NCI-H1436 treated with DMSO at 0.1 percent for 48 hours (cell line): Measurements from ENCODE around the gene TMEM132A.

Experiments
- DNase-seq: peaks from one replicate; lab custom pipeline; 2025; lab: John Stamatoyannopoulos, UW

Gene TMEM132A, protein sequence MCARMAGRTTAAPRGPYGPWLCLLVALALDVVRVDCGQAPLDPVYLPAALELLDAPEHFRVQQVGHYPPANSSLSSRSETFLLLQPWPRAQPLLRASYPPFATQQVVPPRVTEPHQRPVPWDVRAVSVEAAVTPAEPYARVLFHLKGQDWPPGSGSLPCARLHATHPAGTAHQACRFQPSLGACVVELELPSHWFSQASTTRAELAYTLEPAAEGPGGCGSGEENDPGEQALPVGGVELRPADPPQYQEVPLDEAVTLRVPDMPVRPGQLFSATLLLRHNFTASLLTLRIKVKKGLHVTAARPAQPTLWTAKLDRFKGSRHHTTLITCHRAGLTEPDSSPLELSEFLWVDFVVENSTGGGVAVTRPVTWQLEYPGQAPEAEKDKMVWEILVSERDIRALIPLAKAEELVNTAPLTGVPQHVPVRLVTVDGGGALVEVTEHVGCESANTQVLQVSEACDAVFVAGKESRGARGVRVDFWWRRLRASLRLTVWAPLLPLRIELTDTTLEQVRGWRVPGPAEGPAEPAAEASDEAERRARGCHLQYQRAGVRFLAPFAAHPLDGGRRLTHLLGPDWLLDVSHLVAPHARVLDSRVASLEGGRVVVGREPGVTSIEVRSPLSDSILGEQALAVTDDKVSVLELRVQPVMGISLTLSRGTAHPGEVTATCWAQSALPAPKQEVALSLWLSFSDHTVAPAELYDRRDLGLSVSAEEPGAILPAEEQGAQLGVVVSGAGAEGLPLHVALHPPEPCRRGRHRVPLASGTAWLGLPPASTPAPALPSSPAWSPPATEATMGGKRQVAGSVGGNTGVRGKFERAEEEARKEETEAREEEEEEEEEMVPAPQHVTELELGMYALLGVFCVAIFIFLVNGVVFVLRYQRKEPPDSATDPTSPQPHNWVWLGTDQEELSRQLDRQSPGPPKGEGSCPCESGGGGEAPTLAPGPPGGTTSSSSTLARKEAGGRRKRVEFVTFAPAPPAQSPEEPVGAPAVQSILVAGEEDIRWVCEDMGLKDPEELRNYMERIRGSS

DNA sequence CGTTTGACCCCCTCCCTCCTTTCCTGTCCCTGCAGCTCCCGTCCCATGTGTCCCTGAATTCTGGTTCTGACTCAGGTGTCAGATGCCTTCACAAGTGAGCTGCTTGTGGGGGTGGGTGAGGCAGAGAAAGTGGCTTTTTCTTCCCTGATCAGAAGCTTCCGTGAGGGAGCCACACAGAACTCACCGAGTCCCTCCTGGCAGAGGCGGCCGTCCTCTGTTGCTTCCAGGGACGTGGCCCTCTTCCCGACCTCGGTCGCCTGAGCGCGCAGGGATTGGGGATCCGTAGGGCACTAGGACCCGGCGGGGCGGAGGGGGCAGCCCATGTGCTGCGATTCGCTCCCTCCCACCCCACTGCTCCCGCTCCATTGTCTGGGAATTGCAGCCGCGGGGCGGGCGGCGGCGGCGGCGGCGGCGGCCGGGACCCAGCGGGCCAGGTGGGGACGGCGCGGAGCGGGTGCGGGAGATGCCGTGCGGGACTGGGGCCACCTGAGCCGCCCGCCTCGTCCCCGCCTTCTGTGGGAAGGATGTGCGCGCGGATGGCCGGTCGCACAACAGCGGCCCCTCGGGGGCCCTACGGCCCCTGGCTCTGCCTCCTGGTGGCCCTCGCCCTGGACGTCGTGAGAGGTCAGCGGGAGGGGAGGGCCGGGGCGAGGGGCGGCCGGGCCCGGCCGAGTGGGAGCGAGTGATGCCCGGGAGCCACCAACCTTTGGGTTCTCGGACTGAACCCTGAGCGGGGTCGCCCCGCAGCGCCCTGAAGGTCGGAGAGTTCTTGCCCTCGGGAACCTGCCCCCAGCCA lies at the start of gene TMEM132A:
TMEM132A (plus strand) TSS at position 351 of the 796 bp plus-strand sequence; CDS start at position 525, 174 bp downstream.
- DNase-seq: no peak

DNA sequence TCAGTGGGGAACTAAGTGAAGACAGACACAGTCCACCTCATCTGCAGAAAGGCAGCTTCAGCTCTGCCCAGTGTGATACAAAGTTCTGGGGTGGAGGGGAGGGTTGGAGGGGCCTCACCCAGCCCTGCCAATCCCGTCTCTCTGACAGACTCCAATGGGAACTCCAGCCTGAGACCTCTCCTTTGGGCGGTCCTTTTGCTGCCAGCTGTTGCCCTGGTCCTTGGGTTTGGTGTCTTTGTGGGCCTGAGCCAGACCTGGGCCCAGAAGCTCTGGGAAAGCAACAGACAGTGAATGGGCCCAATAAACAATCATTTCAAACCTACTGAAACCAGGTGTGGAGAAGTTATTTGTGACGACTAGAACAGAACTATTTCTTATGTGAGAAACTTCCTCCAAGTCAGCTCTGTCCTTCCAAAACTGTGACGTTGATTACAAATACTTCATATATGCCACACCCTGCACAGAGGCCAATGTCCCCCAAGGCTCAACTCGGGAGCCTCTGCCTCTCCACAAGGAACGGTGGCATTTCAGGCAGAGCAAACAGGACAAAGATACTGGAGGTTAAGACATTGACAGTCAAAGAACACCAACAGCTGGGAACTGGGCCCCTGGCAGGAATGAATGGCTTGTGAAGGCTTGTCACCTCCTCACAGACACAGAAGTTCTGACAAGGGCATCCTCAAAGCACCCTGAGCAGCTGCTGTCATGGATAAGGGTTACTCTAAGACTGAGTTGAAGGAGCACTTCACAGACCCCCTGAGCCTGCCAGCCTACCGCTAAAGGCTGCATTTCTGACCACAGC lies 48.7 kb upstream of the TMEM132A start:
- no peak for DNase-seq

DNA sequence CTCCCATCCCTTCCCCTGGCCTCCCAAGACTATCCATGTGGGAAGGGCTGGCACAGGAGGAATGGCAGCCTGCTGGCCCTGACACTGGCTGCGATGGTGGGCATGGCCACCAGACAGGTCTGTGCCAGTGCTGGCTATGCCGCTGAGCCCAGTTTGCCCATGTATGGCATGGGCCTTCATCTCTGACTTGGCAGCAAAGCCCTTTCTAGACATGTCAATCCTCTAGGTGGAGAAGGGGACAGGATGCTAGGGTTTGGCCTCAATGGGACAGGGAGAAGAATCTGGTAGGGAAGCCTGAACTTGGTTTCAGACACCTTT lies 48.1 kb upstream of the TMEM132A start:
- no peak for DNase-seq

DNA sequence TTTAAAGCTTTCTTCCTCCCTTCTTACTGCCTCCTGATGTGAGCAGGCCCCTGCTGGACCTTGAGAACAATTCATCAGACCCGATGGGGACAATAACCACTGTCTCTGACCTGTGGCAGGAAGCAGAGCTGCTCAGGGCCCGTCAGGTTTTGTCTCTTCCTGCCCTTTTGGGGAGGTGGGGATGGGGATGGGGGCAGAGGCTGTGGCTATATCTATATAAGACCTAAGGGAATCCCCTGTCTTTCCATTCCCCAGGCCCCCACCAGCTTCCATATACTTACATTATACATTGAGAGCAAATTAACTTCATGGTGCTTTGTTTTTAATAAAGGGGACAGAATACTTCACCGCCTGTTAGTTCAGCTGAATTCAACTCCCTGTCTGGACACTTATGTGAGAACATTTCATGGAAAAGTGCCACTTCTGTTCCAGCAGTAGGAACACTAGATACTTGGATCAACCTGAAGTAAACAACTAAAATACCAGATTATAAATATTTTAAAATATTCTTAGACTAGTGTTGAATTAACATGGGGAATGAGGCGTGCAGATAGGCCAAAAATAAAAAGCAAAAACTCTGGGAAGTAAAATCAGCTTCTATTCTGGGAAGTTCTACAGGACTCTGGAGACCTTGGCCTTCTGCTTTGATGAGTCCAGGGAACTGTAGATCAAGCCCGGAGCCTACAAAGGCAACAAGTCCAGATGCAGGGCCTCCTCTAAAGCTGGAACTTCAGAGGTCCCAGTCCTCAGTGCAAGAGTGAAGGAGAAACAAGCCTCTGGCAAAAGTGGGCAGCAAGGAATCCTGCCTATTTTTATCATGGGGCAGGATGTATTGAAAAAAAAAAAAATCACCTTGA lies 45.8 kb upstream of the TMEM132A start:
- DNase-seq: no peak

DNA sequence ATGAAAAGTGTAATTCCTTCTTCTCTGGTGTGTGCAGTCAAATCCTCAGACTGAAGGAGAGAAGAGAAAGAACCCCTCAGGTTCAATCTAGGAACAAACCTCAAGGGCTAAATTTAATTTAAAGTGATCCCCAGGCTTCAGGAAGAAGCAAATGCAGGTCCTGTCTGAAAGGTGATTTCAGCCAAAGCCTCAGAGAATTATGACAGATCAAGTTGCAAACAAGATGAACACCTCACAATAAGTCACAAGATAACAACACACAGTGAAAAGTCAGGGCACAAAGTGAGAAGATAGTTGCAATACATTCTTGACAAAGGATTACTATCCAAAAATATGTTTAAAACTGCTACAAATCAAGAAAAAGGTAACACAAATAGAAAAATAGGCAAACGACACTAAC lies 45.2 kb upstream of the TMEM132A start:
- no peak for DNase-seq

DNA sequence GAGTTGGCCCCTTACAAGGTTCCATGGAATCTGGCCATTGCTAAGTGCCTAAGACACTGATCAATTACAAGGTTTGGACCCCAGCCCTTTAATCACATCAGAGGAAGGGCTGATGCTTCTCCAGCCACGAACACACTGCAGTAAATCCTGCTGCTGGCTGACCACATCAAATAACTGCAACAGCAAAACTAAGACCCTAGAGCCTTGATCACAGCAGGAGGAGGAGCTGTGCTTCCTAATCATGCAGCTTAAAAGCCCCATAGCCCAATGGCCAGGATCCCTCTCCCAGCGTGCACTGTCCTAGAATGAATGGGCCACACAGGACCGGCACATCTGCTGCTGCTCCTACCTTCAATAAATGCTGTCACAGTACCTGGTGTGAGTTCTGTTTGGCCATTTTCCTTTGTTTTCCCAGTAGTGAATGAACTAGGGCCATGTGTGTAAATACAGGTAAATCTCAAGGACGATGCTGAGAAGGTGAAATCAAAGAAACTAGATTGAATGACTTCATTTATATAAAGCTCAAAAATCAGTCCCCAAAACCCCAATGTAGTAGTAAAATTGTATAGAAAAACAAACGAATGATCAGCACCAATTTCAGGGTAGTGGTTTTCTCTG lies 44.2 kb upstream of the TMEM132A start:
- DNase-seq: no peak

DNA sequence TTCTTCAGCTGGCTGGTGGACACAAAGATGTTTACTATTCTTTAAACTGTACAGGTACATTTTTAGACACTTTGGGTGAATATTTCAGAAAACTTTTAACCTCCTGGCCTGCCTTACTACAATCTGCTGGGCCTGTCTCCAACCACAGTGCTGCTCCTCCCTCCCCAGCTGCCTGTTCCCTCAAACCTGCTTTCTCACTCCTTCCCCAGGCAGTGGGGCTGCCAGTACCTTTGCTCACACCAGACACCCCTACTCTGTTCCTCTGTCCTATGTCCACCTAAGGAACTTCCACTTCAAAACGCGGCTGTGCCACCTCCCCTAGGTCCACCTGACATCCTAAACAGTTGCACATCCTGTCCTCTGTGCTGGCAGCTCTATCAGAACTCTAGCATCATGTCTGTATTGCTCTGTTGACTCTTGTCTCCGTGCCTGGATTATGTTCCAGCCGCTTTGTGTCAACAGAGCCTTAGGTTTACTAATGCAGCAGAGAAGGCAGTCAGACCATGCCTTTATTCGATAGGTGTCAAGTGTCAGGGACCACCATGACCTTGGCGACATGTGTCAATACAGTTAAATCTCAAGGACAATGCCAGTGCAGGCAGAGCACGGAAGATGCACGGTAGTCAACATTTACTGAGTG lies 43.5 kb upstream of the TMEM132A start:
- DNase-seq: no peak

DNA sequence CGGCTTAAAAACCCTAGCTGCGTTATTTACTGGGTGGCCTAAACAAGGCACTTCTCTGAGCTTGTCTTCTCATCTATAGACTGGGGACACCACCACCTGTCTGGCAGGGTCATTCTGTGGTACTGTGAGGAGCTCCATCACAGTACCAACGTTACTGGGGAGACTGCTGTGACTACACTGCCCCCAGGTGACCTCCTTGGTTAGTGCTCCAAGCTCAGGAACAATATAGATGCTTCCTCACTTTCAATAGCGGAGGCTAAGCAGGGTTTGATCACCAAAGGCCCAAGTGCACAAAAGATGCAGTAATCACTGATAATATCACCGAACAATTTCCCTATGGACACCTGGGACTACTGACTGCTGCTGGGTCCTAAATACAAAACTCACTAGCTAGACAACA lies 36.7 kb upstream of the TMEM132A start:
- no peak for DNase-seq

DNA sequence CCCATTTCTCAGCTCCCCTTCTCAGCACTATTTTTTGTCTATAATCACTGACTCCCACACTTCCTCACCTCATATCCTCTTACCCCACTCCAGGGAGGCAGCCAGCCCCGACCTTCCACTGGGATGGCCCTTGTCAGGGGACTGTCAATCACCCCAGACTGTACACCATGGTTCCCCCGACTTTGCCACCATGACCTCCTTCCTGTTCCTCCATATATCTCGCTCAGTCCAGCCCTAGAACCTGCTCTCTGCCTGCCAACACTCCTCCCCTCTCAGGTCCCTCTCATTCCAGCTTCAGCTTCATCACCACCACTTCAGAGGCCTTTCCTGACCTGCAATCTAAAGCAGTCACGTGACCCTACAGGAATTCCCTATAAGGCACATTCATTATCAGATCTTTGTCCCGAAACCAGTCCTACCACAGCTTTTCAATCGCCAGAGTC lies 34.4 kb upstream of the TMEM132A start:
- DNase-seq: no peak

DNA sequence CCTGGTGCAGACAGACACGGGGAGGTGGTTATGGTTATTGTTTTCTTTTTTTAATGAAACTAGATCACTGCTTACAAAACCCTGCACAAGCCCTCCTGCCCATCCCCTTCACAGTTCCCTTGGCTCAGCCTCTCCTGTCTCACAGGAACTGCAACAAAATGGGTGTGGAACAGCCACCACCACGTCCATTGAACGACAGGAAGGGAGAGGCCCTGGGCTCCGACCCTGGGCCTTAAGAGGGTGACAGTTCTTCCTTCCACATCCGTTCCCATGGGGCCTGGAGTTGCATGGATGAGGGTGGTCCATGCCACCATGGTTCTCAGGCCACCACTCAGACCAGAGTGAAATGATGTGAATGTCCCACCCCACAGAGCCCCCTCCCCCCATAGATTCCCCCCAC lies 33.6 kb upstream of the TMEM132A start:
- DNase-seq: no peak

DNA sequence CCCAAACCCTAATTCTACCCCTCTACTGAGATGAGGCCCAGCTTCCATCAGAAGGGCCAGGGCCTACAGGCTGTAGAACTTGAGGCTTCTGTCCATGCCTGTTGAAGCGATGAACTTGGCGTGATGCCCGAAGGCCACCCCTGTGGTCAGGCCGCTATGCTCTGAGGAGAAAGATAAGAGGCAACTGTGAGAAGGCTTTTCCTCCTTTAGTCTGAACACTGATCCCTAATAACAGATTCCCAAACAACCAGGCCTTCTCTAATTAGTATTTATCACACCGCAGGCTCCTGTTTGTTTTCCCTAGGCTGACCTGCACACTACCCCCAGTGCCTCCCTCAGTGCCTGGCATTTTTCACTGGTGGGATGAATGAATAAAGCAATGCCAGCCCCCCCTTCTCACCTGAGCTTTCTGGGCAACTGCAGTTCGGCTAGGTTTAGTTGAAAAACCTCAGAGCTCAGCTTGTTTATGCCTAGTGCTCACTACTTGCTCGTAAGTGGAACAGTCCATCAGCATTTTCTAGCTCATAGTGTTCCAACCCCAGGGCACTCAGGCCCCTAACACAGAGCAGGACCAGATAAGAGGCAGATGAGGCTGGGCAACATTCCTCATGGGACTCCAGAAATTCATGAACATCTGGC lies 33.0 kb upstream of the TMEM132A start:
- DNase-seq: no peak

DNA sequence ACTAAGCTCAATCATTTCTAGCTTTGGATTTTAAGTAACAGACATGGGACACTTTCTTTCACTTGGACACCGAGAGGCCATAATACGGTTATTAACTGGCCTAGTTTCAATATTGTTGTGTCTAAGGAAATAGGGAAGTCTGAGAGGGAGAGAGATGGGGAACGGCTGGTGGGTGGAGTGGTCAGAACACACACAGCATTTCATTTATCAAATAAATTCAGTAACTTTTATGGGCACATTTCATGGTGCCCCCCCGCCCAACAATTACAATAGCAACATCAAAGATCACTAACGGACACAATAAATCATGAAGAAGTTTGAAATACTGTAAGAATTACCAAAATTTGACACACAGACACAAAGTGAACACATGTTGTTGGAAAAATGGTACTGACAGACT lies 28.6 kb upstream of the TMEM132A start:
- no peak for DNase-seq

DNA sequence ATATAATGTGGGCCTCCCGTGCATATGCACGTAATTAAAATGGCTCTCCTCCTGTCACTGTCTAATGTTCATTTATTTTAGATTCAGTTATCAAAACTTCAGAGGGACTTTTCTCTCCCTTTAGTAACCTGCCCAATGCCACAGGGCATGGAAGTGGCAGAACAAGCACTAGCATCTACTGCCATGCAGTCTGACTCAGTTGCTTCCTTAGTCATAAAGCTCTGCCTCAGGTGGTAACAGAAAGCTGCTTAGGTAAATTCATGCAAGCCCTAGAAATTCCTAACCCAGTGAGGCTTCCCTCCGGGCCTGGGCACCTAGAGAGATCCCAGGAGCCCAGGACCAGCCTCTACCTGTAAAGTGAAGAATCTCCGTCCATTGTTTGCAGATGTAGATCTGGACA lies 26.8 kb upstream of the TMEM132A start:
- DNase-seq: no peak

DNA sequence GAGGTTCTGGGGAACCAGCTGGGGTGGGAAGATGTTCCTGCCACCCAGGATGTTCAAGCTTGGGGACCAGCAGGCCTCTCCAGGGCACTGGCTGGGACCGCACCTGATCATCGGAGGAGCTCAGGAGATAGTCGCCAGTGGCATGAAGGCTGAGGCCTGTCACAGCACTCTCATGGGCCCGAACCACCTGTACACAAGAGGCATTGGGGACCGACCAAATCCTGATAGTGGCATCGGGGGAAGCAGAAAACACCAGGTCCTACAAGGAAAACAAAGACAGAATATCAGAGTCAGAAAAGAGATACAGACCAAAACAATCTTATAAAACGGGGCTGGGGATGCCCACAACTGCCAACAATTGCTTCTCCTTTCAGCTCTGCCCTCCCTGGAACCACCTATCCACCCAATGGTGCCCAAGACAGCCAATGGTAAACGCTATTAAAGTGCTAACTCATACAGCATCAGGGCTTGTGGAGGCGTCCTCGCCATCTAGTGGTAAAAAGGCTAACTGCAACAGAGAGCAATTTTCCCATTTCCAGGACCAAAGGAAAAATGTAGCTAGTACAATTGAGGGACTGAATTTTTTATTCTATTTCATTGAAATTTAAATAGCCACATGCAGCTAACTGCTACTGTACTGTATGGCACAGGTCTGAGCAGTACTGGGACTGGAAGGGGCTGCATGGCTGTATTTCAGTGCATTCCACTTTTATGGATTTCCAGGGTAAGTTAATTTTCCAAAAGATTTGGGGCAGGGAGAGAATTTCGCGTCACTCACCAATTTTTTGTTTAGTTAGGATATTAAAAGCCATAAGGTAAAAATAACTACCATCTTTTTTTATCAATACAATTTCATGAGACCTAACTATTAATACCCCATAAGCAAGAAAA lies 25.0 kb upstream of the TMEM132A start:
- no peak for DNase-seq

DNA sequence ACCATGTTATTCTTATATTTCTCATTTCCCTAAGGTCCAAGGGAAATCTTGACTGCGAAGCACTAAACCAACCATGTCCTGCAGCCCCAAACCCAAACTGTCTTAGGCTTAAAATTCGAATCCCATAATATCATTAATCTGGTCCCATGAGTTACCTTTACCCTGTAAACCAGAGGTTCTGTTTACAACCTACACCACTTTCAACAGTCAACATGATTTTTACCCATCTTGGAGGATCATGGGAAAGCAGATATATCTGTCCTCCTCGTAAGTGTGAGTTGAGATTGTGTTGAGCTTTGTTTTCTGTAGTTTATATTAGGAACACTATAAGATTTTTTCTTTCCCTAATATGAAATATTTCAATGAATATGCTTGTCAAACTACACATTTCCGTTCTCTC lies 24.3 kb upstream of the TMEM132A start:
- DNase-seq: no peak

DNA sequence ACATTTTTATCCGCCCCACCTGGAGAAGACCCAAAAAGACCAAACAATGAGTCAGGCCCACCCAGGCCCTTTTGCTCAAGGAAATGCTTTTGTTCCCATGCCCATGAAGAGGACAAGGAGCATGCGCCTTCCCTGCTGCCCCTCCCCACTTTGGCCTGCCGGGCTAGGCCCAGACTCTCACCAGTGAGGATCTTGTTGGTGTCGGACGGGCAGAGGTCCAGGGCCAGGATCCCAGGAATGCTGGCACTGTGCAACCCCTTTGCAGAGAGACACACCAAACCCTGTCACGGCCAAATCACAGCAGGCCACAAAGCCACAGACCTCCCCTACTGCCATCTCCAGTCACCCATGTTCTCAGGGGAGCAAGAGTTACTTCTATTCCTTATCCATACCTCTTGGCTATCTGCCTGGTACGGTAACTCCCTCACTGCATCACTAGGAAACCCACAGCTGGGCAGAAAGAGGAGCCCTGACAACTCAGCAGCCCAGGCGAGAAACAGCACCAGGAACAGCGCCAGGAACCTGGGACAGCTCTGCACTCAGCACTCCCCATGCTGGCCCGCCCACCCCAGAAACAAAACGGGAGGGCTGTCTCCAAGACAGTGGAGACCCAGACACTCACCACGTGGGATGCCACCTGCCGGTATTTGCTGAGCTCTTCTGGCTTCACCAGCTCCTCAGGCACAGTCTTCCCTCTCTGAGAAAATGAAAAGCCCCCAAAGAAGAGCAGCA lies 23.4 kb upstream of the TMEM132A start:
- DNase-seq: no peak

DNA sequence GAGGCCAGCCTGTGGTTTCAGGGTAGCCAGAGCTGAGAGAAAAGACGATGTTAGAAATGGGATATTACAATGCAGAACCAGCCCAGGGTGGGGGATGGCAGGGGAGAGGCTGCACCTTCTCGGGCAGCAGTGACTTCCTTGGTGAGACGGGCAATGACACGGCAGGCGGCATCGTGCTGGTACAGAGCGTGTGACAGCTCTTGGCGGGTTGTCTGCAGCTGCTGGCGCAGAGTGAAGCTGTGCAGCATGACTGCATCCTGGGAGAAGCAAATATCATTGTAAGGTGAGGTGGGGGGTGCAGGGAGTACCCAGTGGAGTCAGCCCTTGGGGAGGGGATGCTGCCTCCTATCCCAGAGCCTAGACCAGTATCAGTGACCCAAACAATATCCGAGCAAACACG lies 21.6 kb upstream of the TMEM132A start:
- no peak for DNase-seq
